IMR-90 (cell line): ENCODE measurements around the gene TRMT1. TPM values are rescaled to one million over a fixed set of nuclear protein-coding genes. Genes with fewer than 3 reads are reported as not detected.

ENCODE experiments used
- ATAC-seq: fragments of 200-7000 bp; cut with Tn5 transposase; 2 replicates; pipeline ENCODE4 v1.9.1; 2020; ENCODE audit warnings: low read depth, mild to moderate bottlenecking, moderate library complexity
- BruUV-seq: library from RNA; stranded (reverse); fragments of 400-500 nt; replicated peaks from 2 replicates; lab custom pipeline; 2021; lab: Mats Ljungman, UMichigan
- CTCF ChIA-PET: fragments of 300-600 bp; formaldehyde crosslinking; extraction: SDS; loops from one replicate; lab custom pipeline; 2021; ENCODE audit warnings: antibody characterized with exemption; lab: Yijun Ruan, JAX
- POLR2A ChIA-PET: fragments of 300-600 bp; sonication (Branson Sonifier 250); formaldehyde crosslinking; loops from one replicate; lab custom pipeline; 2022; ENCODE audit warnings: antibody characterized with exemption; ENCODE audit not compliant: unreplicated experiment; lab: Charles Lee
- DNase-seq: peaks from one replicate; pipeline ENCODE4 v3.0.0; 2013
- H2AFZ ChIP-seq: replicated peaks from 2 replicates; pipeline ENCODE3; 2013; ENCODE audit warnings: low read length, mild to moderate bottlenecking; ENCODE audit not compliant: poor library complexity
- H2AK5ac ChIP-seq: 2 replicates; pipeline ENCODE4 v1.6.1; 2013; ENCODE audit warnings: low read depth, low read length, inconsistent platforms
- H2AK9ac ChIP-seq: replicated peaks from 2 replicates; pipeline ENCODE3; 2013; ENCODE audit warnings: mild to moderate bottlenecking, low read depth, low read length, moderate library complexity; ENCODE audit not compliant: poor library complexity
- H2BK120ac ChIP-seq: 2 replicates; pipeline ENCODE4 v1.6.1; 2013; ENCODE audit warnings: low read depth, low read length, inconsistent platforms
- H2BK15ac ChIP-seq: 3 replicates; pipeline ENCODE4 v1.6.1; 2013; ENCODE audit warnings: low read depth, low read length, inconsistent platforms
- H2BK20ac ChIP-seq: 2 replicates; pipeline ENCODE4 v1.6.1; 2013; ENCODE audit warnings: low read depth, mild to moderate bottlenecking, inconsistent platforms, low read length, moderate library complexity
- H2BK5ac ChIP-seq: 2 replicates; pipeline ENCODE4 v1.6.1; 2013; ENCODE audit warnings: mild to moderate bottlenecking, low read depth, low read length, inconsistent platforms; ENCODE audit not compliant: poor library complexity, severe bottlenecking
- H3K14ac ChIP-seq: replicated peaks from 2 replicates; pipeline ENCODE4 v1.6.1; 2013; ENCODE audit warnings: low read depth, low read length, inconsistent platforms
- H3K18ac ChIP-seq: 2 replicates; pipeline ENCODE4 v1.6.1; 2013; ENCODE audit warnings: low read depth, low read length, control low read depth
- H3K23ac ChIP-seq: 2 replicates; pipeline ENCODE4 v1.6.1; 2013; ENCODE audit warnings: low read depth, low read length, inconsistent platforms
- H3K27ac ChIP-seq: 2 replicates; pipeline ENCODE4 v1.5.1; 2013; ENCODE audit warnings: mild to moderate bottlenecking, control low read depth, low read length; ENCODE audit not compliant: insufficient read depth
- H3K27me3 ChIP-seq: 2 replicates; pipeline ENCODE4 v1.6.1; 2013; ENCODE audit warnings: low read length; ENCODE audit not compliant: control insufficient read depth, insufficient read depth
- H3K36me3 ChIP-seq: 2 replicates; pipeline ENCODE4 v1.6.1; 2013; ENCODE audit warnings: low read length, mixed read lengths; ENCODE audit not compliant: control insufficient read depth, insufficient read depth
- H3K4ac ChIP-seq: 2 replicates; pipeline ENCODE4 v1.6.1; 2013; ENCODE audit warnings: low read depth, low read length, inconsistent platforms
- H3K4me1 ChIP-seq: 2 replicates; pipeline ENCODE4 v1.6.1; 2013; ENCODE audit warnings: low read length, mixed read lengths; ENCODE audit not compliant: control insufficient read depth, insufficient read depth
- H3K4me2 ChIP-seq: 2 replicates; pipeline ENCODE4 v1.6.1; 2013; ENCODE audit warnings: low read depth, mild to moderate bottlenecking, control low read depth, low read length, moderate library complexity
- H3K4me3 ChIP-seq: 2 replicates; pipeline ENCODE4 v1.5.1; 2013; ENCODE audit warnings: low read depth, mild to moderate bottlenecking, control low read depth, low read length, moderate library complexity; ENCODE audit not compliant: insufficient read depth
- H3K56ac ChIP-seq: 2 replicates; pipeline ENCODE4 v1.6.1; 2013; ENCODE audit warnings: low read length, inconsistent platforms; ENCODE audit not compliant: insufficient read depth; ENCODE audit errors: extremely low read depth
- H3K79me1 ChIP-seq, 2 experiments: 2 replicates each; pipeline ENCODE4 v1.6.1; 2013; ENCODE audit warnings: low read length in 2 of 2, inconsistent platforms in 1 of 2, low read depth in 1 of 2
- H3K9ac ChIP-seq: 2 replicates; pipeline ENCODE4 v1.6.1; 2013; ENCODE audit warnings: low read depth, low read length, control low read depth
- H3K9me1 ChIP-seq: 2 replicates; pipeline ENCODE4 v1.6.1; 2013; ENCODE audit warnings: low read length, inconsistent platforms; ENCODE audit not compliant: insufficient read depth
- H3K9me3 ChIP-seq: 2 replicates; pipeline ENCODE4 v1.6.1; 2013; ENCODE audit warnings: low read length; ENCODE audit not compliant: control insufficient read depth, insufficient read depth
- H4K20me1 ChIP-seq: 2 replicates; pipeline ENCODE4 v1.6.1; 2013; ENCODE audit warnings: low read length, inconsistent platforms; ENCODE audit not compliant: insufficient read depth
- H4K5ac ChIP-seq: 2 replicates; pipeline ENCODE4 v1.6.1; 2013; ENCODE audit warnings: mild to moderate bottlenecking, low read depth, low read length, control low read depth
- H4K8ac ChIP-seq, 2 experiments: 2 replicates each; pipeline ENCODE4 v1.6.1; 2013; ENCODE audit warnings: low read depth in 2 of 2, low read length in 2 of 2, control low read depth in 1 of 2, inconsistent platforms in 1 of 2
- H4K91ac ChIP-seq: 2 replicates; pipeline ENCODE4 v1.6.1; 2013; ENCODE audit warnings: low read depth, low read length, inconsistent platforms; ENCODE audit not compliant: insufficient read depth
- BHLHE40 ChIP-seq: fragments of 150-350 bp; IDR thresholded peaks from 2 replicates; pipeline ENCODE4 v1.6.1; 2016; ENCODE audit warnings: mild to moderate bottlenecking, low read depth, low read length
- CEBPB ChIP-seq: IDR thresholded peaks from 2 replicates; pipeline ENCODE4 v1.6.1; 2012; ENCODE audit warnings: low read depth, low read length, improper control_type of control experiment
- CHD1 ChIP-seq: IDR thresholded peaks from 2 replicates; pipeline ENCODE4 v1.6.1; 2012; ENCODE audit warnings: low read depth, low read length, improper control_type of control experiment
- CTCF ChIP-seq: conservative IDR thresholded peaks from 2 replicates; pipeline ENCODE4 v1.5.1; 2012; ENCODE audit warnings: mild to moderate bottlenecking, low read depth, low read length, improper control_type of control experiment
- ELK1 ChIP-seq: fragments of 150-350 bp; IDR thresholded peaks from 2 replicates; pipeline ENCODE4 v1.6.1; 2016; ENCODE audit warnings: low read depth, mild to moderate bottlenecking, low read length, moderate library complexity, borderline replicate concordance
- FOS ChIP-seq: fragments of 150-350 bp; IDR thresholded peaks from 2 replicates; pipeline ENCODE4 v1.6.1; 2016; ENCODE audit warnings: low read depth, low read length
- MAFK ChIP-seq: IDR thresholded peaks from 2 replicates; pipeline ENCODE4 v1.6.1; 2012; ENCODE audit warnings: low read depth, low read length, improper control_type of control experiment
- MAZ ChIP-seq: IDR thresholded peaks from 2 replicates; pipeline ENCODE4 v1.6.1; 2012; ENCODE audit warnings: low read depth, mild to moderate bottlenecking, low read length, improper control_type of control experiment, moderate library complexity, borderline replicate concordance
- MXI1 ChIP-seq: IDR thresholded peaks from 2 replicates; pipeline ENCODE4 v1.6.1; 2012; ENCODE audit warnings: low read depth, mild to moderate bottlenecking, low read length, moderate library complexity, borderline replicate concordance
- NFE2L2 ChIP-seq: fragments of 150-350 bp; IDR thresholded peaks from 2 replicates; pipeline ENCODE4 v1.6.1; 2016; ENCODE audit warnings: low read depth, mild to moderate bottlenecking, low read length
- POLR2A ChIP-seq: IDR thresholded peaks from 2 replicates; pipeline ENCODE4 v1.6.1; 2012; ENCODE audit warnings: mild to moderate bottlenecking, low read depth, low read length
- RAD21 ChIP-seq: IDR thresholded peaks from 2 replicates; pipeline ENCODE4 v1.6.1; 2012; ENCODE audit warnings: low read length, improper control_type of control experiment
- RCOR1 ChIP-seq: IDR thresholded peaks from 2 replicates; pipeline ENCODE4 v1.6.1; 2012; ENCODE audit warnings: mild to moderate bottlenecking, low read length, improper control_type of control experiment; ENCODE audit not compliant: insufficient replicate concordance
- RFX5 ChIP-seq: IDR thresholded peaks from 2 replicates; pipeline ENCODE4 v1.8.0; 2012; ENCODE audit warnings: low read depth, mild to moderate bottlenecking, low read length, moderate library complexity
- SMC3 ChIP-seq: fragments of 150-350 bp; IDR thresholded peaks from 2 replicates; pipeline ENCODE4 v1.6.1; 2016; ENCODE audit warnings: low read depth, mild to moderate bottlenecking, antibody characterized with exemption, low read length, moderate library complexity
- USF2 ChIP-seq: fragments of 150-350 bp; IDR thresholded peaks from 2 replicates; pipeline ENCODE4 v1.6.1; 2017; ENCODE audit warnings: mild to moderate bottlenecking, antibody characterized with exemption, low read length, low read depth
- WGBS, 2 experiments: methylation state at CpG; one replicate each; pipeline versions ENCODE4 v1.1.5 to v1.1.7; 2013; ENCODE audit warnings: missing lambda C conversion rate in 2 of 2; ENCODE audit not compliant: insufficient read length in 1 of 2; ENCODE audit errors: extremely low coverage in 2 of 2; 5-methylcytosine and 5-hydroxymethylcytosine counted together
- dilution Hi-C: fragments of 300-500 bp; cut with HindIII; formaldehyde crosslinking; loops from one replicate; pipeline ENCODE4 v1.14.3; 2018; ENCODE audit warnings: low sequenced_read_pairs; ENCODE audit not compliant: unreplicated experiment
- in situ Hi-C: fragments of 300-500 bp; cut with MboI; formaldehyde crosslinking; loops from 3 replicates; pipeline ENCODE4 v1.14.3; 2019; ENCODE audit warnings: low sequenced_read_pairs, inconsistent platforms, mixed read lengths
- intact Hi-C: fragments of 100-400 bp; cut with micrococcal nuclease; formaldehyde crosslinking; loops from 2 replicates; pipeline ENCODE4 v1.10.0; 2022
- polyA plus RNA-seq, 3 experiments: library from polyadenylated mRNA; depleted of rRNA; stranded (reverse); fragments of >200 nt; gene quantifications; 2 replicates each; pipeline ENCODE4 v1.2.3, GENCODE V29; 2012; ENCODE audit warnings: low replicate concordance in 1 of 3
- total RNA-seq: library from RNA; depleted of rRNA; stranded (reverse); fragments of >200 nt; gene quantifications from 2 replicates; pipeline ENCODE4 v1.2.3, GENCODE V29; 2012

Gene TRMT1
- total and polyA plus RNA-seq, 2 of the 4 experiments (the other 2 are of a cell fraction) = 28.3 to 56.0 TPM

- Histone ChIP-seq H3K36me3 (peaks cover 52% of the 10 kb centered on the region), H3K9me3 (no peaks in the 10 kb centered on the region), H3K9me1 (no peaks in the 10 kb centered on the region), H3K27me3 (no peaks in the 10 kb centered on the region), H3K18ac (no peak overlapping the region), H4K91ac (no peak overlapping the region), H3K9ac (no peak overlapping the region), H3K27ac (no peak overlapping the region), H4K20me1 (0 out of 2 replicates have a peak, but pooled peaks cover 3% of the 10 kb centered on the region), H2AFZ (no peak overlapping the region), H3K23ac (peak overlapping the region; percentile 48), H2AK5ac (no peak overlapping the region), H3K56ac (no peak overlapping the region), H2BK20ac (no peak overlapping the region), H2BK120ac (no peak overlapping the region), H4K5ac (no peak overlapping the region), H3K4me3 (no peak overlapping the region), H3K4ac (no peak overlapping the region), H4K8ac (no peak overlapping the region), H3K14ac (no peak overlapping the region), H3K79me1 (peaks cover 0 to 17% of the 10 kb centered on the region in 2 experiments; a peak in 2 of 4 replicates), H2BK5ac (no peak overlapping the region), H3K4me1 (peaks cover 9% of the 10 kb centered on the region; the same call in 1 of the 2 replicates), H2AK9ac (peak overlapping the region; percentile 71), H3K4me2 (no peak overlapping the region), H2BK15ac (no peak overlapping the region)
- dilution Hi-C loops = no loop called here
- intact Hi-C loops = no loop called here
- no TSS peak for BruUV-seq
- WGBS, 2 experiments = 55% methylated on average over 6 of the region's 7 CpGs; no CpG with 5 or more reads in 1 of the 2 experiments
- ATAC-seq (no peak), DNase-seq (no peak)
- in situ Hi-C loops = no loop called here
- TF ChIP-seq USF2 (no peak), MXI1 (no peak), RCOR1 (no peak), FOS (no peak), RFX5 (no peak), MAZ (no peak), BHLHE40 (no peak), SMC3 (no peak), CHD1 (no peak), NFE2L2 (no peak), CEBPB (no peak), POLR2A (no peak), RAD21 (no peak), MAFK (no peak), ELK1 (no peak), CTCF (no peak)
- CTCF ChIA-PET = interaction anchor here (0.9 kb wide), 1 partner anchor 52 kb away, joined by 3 read pairs; no protein-coding TSS in a partner anchor
- POLR2A ChIA-PET = no interaction called here
These were observed 30.9 kb downstream of the TRMT1 start for GRCh38 chr19:13085666-13086065.
